ENCODE results near the gene DTX2.
"Not testable (repeated sequence)": the region's sequence is repeated elsewhere in the genome, so short reads cannot be mapped to it uniquely, and the experiment has no call there.

DTX2 gene

DNA sequence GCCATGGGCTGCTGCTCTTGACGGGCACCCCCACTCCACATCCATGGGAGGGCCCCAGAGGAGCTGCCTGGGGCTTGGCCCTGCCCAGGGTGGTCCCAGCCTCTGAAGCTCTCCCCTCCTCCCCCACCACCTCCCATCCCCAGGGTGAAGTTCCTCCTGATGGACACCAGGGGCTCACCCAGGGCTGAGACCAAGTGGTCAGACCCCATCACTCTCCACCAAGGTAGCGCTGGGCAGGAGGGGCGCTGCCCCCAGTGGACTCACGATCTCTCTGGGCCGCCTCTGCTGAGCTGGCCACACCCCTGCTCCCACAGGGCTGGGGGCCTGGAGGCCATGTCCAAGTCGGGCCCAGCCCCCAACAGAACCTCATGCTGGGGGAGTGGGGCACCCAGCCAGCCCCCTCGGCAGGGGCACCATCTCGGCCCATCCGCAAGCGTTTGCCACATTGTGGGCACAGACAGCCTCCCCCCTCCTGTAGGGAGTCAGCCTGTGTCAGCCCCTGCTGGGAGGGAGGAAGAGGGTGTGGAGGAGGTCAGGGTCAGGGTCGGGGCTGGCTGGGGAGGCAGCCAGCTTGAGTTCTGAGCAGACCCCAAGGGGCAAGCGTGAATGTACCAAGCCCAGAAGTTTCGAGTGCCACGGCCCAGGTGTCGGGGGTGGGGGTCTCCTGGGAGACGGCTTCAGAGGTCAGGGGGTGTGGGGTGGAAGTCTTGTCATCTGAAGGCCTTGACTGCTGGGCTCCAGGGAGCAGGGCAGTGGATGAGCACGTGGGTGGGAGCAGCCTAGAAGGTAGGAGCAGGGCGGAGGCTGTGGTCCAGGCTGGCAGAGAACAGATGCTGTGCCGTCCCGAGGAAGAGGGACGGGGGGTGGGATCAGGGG is 51.7 kb downstream of the DTX2 start:
- DNase-seq (ENCODE audit: low read depth), result no peak

DNA sequence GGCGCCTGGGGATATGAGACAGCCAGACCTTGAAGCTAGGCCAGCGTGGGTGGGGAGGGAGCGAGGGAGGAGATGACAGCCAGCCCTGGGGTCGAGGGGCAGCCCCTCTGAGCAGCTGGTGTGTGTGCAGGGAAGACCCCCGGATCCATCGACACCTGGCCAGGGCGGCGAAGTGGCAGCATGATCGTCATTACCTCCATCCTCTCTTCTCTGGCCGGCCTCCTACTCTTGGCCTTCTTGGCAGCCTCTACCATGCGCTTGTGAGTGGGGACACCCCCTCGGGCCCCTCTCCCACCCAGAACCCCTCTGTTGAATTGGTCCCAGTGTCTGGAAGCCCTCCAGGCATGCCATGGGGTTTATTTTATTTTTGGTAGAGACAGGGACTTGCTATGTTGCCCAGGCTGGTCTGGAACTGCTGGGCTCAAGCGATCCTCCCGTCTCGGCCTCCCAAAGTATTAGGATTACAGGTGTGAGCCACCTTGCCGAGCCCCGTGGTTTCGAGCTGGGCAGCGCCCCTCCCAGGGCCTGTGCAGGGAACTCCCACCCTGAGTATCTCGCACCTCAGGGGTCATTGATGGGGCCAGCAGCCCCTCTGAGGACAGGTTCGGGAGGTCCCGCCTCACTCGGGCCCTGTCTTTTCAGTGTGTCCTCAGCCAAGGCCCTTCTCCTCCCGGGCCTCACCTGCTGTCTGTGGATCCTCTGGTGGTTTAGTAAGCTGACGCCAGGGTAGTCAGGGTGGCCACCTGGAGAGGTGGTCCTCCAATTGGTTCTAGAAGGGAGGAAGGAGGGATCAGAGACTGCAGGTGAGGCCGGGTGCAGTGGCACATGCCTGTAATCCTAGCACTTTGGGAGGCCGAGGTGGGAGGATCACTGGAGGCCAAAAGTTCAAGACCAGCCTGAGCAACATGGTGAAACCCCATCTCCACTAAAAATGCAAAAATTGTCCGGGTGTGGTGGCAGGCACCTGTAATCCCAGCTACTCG is 52.6 kb downstream of the DTX2 start:
- DNase-seq (ENCODE audit: low read depth), result no peak

DNA sequence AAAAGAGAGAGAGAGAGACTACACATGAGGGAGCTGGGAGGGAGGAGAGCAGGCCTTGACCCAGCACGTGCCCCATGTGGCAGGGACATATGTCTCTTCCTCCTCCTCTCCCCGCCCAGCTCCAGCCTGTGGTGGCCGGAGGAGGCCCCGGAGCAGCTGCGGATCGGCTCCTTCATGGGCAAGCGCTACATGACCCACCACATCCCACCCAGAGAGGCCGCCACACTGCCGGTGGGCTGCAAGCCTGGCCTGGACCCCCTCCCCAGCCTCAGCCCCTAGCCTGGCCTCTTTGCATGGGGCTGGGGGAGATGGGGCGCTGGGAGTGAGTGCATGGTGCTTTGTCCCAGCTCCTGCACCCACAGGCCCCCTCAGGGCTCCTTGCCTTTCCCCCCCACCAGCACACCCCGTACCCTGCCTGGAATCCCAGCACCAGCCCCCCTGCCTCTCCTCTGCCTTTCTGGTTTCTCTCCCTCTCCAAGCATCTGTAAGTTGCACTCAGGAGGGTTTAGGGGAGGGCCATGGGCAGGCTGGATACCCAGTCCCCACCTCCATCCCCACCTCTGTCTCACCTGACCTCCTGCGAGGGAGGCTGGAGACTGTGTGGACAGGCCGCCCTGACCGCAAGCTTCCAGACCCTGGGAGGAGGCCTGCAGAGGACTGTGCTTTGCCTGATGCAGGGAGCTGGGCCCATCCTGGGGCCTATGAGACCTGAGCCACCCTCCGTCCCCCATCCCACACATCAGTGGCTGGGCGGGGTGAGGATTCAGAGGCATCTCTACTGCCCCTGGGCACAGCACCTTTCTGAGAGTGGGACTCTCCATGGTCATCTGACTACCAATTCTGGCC is 53.6 kb downstream of the DTX2 start:
- DNase-seq (ENCODE audit: low read depth), result no peak

DNA sequence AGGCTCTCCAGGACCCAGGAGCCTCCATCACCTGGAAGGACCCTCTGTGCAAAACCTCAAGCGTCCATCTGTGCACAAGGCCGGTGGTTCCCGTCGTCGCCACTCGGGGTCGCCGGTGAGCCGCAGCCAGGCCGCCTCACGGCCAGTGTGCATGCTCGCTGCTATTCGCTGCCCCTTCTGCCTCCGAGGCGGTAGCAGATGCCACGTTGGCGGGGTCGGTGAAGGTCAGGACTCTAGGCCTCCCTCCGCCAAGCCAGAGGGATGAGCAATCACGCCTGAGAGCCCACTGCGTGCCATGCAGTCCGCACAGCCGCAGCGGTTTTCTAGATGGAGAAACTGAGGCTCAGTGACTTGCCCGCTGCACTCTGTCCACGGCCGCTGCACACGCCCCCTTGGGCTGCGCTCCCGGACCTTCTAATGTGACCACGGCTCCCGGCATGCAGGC is 54.5 kb downstream of the DTX2 start:
- DNase-seq (ENCODE audit: low read depth), result no peak

DNA sequence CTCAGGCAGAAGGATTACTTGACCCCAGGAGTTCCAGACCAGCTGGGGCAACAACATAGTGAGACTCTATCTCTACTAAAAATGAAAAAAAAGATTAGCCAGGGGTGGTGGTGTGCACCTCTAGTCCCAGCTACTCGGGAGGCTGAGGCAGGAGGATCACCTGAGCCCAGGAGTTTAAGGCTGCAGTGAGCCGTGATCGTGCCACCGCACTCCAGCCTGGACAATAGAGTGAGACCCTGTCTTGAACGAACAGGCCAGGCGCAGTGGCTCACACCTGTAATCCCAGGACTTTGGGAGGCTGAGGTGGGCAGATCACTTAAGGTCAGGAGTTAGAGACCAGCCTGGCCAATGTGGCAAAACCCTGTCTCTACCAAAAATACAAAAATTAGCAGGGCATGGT is 55.4 kb downstream of the DTX2 start:
- DNase-seq (ENCODE audit: low read depth), result not testable (repeated sequence)

DNA sequence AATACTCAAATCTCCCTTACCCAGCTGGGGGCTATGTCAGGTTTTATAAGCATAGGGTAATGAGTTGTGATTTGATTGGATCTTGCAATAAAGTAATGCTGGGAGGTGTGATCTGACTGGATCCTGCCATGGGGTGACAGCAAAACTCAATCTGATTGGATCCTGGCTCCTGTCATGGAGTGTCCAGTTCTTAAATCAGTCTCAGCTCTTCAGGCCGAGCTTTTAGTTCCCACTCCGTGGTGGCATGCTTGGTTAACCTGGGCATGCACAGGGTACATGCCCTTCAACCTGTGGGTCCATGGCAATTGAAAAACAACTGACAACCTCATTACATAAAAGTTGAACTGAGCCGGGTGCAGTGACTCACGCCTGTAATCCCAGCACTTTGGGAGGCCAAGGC is 64.7 kb downstream of the DTX2 start:
- DNase-seq (ENCODE audit: low read depth), result not testable (repeated sequence)

DNA sequence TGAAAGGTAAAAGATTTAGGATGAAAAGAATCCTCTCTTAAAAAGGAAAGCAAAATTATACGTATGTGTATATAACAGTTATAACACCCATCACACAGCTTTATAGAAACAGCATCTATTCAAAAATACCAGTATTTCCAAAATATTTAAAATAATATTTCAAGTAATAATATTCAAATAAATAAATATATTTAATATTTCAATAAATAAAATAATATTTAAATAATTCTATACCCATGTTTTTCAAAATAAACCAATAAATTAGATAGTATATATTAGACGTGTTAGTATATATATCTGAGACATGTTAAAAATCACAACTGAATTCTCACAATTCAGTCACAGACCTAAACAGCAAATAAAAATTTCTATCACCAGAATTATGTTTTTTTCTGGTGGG is 70.1 kb downstream of the DTX2 start:
- DNase-seq (ENCODE audit: low read depth), result not testable (repeated sequence)

DNA sequence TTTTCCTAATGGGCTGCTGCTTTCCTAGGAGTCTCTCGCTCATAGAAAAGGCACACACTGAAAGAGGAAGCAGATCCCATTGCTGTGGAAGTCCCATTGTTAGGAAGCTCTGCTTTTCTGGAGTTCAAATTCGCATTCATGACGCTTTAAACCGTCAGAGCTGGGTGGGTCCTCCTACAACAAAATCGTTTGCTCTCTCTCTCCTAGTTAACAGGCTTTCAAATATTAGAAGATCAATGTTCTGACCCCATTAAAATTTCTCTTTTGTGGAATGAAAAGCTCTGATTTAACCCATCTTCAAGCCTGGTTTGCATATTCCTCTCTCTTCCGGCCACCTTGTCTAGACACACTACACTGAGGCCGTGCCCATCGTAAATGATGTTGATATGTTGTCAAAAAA is 81.7 kb downstream of the DTX2 start, which contains the start of gene SPDYE16:
Gene SPDYE16 (minus strand): TSS at position 101 of the 400 bp plus-strand sequence. CDS start 1,838 bp downstream, outside the sequence.
- DNase-seq (ENCODE audit: low read depth), result not testable (repeated sequence)

DNA sequence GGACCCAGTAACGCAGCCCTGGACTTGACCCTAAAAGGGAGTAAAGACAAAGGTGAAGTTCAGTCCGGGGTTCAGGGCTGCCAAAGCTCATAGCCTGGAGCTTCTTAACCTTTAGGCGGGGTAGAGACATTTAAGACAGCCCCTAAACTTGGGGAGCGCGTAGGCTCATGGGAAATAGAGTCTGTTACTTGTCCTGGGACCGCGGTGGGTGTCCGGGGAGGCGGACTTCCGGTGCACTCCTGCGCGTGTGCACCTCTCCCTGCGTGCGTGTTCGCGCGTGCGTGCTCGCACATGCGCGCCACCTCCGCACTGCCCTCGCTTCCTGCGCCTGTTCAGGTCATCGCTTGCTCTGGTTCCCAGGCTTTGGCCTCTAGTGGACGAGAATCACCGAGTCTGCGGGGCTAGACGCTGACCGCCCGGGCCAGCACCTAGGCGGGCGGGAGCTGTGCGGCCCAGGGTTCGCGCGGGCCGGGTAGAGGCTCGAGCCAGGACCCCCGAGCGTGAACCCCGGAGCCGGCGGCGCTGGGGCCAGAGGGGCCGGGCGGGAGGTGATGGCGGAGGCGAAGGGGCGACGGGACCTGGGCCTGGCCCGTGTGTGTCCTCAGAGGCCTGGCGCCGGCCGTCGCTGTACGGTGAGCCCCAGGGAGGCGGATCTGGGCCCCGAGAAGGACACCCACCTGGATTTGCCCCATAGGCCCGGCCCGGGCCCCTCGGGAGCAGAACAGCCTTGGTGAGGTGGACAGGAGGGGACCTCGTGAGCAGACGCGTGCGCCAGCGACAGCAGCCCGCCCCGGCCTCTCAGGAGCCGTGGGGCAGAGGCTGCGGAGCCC is 87.7 kb downstream of the DTX2 start:
- DNase-seq (ENCODE audit: low read depth), result peak; percentile 37

DNA sequence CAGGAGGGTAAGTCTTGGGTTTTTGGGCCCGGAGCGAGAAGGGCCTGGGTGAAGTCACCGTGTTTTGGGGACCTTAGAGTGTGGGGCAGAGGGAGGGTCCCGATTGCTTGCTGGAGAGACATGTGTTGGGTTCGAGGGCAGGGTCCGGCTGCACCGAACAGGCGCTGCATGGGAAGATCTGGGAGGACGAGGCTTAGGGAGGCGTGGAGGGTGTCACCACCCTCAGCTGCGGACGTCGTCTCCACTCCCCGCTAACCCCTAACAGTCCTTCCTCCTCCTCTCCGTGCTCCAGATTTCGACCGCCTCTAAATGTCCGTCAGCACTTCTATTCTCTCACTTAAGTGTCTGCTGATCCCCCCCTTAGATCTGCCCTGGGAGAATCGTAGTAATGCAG is 88.3 kb downstream of the DTX2 start:
- not testable (repeated sequence) for DNase-seq (ENCODE audit: low read depth)

DNA sequence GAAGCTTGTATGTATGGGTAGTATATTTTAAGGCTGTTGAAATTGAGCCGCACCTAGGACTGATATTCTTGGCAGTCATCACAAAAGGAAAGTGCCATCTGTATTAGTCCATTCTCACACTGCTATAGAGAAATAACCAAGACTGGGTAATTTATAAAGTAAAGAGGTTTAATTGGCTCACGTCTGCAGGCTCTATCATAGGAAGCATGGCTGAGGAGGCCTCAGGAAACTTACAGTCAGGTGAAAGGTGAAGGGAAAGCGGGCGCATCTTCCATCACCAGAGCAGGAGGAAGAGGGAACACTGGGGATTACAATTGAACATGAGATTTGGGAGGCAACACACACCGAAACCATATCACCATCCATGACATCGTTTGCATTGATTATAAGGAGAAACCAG is 90.5 kb downstream of the DTX2 start:
- DNase-seq (ENCODE audit: low read depth), result not testable (repeated sequence)
